Measurements from ENCODE around the gene GSTM5. TPM values are rescaled to one million over a fixed set of nuclear protein-coding genes. Genes with fewer than 3 reads are reported as not detected.

Gene GSTM5
- total and polyA plus RNA-seq, 2 of the 13 experiments (the other 11 are each of a cell fraction or from before 2014, with no cell fraction given), result not detected

DNA sequence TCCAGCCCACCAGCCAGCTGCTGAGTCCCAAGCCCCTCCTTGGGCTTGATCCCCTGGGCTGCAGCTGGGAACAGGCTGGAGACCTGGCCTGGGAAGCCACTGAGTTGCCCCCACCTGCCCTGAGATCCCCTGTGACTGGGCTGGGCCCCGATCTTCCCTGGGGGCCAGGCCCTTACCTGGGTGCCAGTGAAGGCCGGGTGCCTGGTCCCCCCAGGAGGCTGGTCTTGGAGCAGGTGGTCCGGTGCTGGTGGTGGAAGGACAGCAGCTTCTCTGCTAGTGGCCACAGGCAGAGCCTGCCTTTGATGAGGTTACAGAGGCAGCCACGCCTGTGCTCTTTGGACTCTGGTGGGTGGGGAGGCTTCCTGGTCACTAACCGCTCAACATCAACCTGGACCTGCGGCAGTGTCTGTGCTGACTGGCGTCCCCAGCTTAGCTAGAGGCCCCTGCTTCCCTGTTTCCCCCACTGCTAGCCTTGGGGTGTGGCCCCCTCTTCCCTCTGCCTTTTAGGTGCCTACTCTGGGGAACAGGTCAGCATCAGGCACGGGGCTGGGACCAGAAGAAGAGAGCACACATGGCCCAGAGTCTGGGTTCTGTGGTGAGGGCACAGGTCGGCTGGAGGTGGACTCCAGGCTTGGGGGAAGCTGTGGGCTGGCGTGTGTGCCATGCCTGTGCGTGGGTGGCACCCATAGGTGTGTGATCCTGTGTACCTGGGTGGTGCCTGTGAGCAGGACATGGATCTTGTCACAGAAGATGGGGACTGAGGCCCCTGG is 51.8 kb downstream of the GSTM5 start, which contains the start of gene EPS8L3 (continued):
- TF ChIP-seq, protein P1, sequence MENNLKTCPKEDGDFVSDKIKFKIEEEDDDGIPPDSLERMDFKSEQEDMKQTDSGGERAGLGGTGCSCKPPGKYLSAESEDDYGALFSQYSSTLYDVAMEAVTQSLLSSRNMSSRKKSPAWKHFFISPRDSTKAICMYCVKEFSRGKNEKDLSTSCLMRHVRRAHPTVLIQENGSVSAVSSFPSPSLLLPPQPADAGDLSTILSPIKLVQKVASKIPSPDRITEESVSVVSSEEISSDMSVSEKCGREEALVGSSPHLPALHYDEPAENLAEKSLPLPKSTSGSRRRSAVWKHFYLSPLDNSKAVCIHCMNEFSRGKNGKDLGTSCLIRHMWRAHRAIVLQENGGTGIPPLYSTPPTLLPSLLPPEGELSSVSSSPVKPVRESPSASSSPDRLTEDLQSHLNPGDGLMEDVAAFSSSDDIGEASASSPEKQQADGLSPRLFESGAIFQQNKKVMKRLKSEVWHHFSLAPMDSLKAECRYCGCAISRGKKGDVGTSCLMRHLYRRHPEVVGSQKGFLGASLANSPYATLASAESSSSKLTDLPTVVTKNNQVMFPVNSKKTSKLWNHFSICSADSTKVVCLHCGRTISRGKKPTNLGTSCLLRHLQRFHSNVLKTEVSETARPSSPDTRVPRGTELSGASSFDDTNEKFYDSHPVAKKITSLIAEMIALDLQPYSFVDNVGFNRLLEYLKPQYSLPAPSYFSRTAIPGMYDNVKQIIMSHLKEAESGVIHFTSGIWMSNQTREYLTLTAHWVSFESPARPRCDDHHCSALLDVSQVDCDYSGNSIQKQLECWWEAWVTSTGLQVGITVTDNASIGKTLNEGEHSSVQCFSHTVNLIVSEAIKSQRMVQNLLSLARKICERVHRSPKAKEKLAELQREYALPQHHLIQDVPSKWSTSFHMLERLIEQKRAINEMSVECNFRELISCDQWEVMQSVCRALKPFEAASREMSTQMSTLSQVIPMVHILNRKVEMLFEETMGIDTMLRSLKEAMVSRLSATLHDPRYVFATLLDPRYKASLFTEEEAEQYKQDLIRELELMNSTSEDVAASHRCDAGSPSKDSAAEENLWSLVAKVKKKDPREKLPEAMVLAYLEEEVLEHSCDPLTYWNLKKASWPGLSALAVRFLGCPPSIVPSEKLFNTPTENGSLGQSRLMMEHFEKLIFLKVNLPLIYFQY (CRISPR knock-in tag; IDR thresholded peaks at IDR 0.05; ENCODE audit: borderline replicate concordance), result peak; percentile 73; the same call in 1 of the 2 replicates
- TF ChIP-seq CHD2 (IDR thresholded peaks at IDR 0.05; ENCODE audit: low read depth, low read length) (no peak), STAG1 (CRISPR knock-in tag; IDR thresholded peaks at IDR 0.05) (no peak), ZNF652 (CRISPR knock-in tag; IDR thresholded peaks at IDR 0.05; ENCODE audit: borderline replicate concordance, low read depth) (0 out of 2 replicates have a peak, but pooled peaks have one; percentile 9), ZNF777 (CRISPR knock-in tag; IDR thresholded peaks at IDR 0.05) (0 out of 2 replicates have a peak, but pooled peaks have one; percentile 37), THYN1 (CRISPR knock-in tag; IDR thresholded peaks at IDR 0.05; ENCODE audit: borderline replicate concordance, low read depth) (0 out of 2 replicates have a peak, but pooled peaks have one; percentile 63), GTF2F1 (IDR thresholded peaks at IDR 0.05; ENCODE audit: low read length) (no peak), ZNF7 (CRISPR knock-in tag; IDR thresholded peaks at IDR 0.05) (no peak), ZNF263 (CRISPR knock-in tag; IDR thresholded peaks at IDR 0.05) (no peak), HMGA1 (CRISPR knock-in tag; conservative IDR thresholded peaks at IDR 0.05) (no peak), ESRRA (CRISPR knock-in tag; IDR thresholded peaks at IDR 0.05; ENCODE audit: low read depth) (peak; percentile 57; the same call in 1 of the 2 replicates), ZNF768 (CRISPR knock-in tag; IDR thresholded peaks at IDR 0.05) (peak; percentile 44; the same call in 1 of the 2 replicates), HNRNPLL (IDR thresholded peaks at IDR 0.05; ENCODE audit: low read depth, low read length, poor library complexity, severe bottlenecking) (peak; percentile 44), KLF6 (CRISPR knock-in tag; IDR thresholded peaks at IDR 0.05) (no peak), NR2F1 (CRISPR knock-in tag; IDR thresholded peaks at IDR 0.05) (no peak), PTBP1 (IDR thresholded peaks at IDR 0.05; ENCODE audit: low read depth, low read length, poor library complexity, severe bottlenecking) (no peak)
- TF ChIP-seq, protein P2, sequence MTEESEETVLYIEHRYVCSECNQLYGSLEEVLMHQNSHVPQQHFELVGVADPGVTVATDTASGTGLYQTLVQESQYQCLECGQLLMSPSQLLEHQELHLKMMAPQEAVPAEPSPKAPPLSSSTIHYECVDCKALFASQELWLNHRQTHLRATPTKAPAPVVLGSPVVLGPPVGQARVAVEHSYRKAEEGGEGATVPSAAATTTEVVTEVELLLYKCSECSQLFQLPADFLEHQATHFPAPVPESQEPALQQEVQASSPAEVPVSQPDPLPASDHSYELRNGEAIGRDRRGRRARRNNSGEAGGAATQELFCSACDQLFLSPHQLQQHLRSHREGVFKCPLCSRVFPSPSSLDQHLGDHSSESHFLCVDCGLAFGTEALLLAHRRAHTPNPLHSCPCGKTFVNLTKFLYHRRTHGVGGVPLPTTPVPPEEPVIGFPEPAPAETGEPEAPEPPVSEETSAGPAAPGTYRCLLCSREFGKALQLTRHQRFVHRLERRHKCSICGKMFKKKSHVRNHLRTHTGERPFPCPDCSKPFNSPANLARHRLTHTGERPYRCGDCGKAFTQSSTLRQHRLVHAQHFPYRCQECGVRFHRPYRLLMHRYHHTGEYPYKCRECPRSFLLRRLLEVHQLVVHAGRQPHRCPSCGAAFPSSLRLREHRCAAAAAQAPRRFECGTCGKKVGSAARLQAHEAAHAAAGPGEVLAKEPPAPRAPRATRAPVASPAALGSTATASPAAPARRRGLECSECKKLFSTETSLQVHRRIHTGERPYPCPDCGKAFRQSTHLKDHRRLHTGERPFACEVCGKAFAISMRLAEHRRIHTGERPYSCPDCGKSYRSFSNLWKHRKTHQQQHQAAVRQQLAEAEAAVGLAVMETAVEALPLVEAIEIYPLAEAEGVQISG (CRISPR knock-in tag; IDR thresholded peaks at IDR 0.05), result peak; percentile 63
- TF ChIP-seq, protein P3, sequence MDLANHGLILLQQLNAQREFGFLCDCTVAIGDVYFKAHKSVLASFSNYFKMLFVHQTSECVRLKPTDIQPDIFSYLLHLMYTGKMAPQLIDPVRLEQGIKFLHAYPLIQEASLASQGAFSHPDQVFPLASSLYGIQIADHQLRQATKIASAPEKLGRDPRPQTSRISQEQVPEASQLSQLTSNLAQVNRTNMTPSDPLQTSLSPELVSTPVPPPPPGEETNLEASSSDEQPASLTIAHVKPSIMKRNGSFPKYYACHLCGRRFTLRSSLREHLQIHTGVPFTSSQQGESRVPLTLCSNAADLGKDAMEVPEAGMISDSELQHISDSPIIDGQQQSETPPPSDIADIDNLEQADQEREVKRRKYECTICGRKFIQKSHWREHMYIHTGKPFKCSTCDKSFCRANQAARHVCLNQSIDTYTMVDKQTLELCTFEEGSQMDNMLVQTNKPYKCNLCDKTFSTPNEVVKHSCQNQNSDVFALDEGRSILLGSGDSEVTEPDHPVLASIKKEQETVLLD (CRISPR knock-in tag; IDR thresholded peaks at IDR 0.05; ENCODE audit: low read depth), result no peak
- TF ChIP-seq, protein P4, sequence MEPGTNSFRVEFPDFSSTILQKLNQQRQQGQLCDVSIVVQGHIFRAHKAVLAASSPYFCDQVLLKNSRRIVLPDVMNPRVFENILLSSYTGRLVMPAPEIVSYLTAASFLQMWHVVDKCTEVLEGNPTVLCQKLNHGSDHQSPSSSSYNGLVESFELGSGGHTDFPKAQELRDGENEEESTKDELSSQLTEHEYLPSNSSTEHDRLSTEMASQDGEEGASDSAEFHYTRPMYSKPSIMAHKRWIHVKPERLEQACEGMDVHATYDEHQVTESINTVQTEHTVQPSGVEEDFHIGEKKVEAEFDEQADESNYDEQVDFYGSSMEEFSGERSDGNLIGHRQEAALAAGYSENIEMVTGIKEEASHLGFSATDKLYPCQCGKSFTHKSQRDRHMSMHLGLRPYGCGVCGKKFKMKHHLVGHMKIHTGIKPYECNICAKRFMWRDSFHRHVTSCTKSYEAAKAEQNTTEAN (CRISPR knock-in tag; conservative IDR thresholded peaks at IDR 0.05), result no peak; the same call in 1 of the 2 replicates

Measured in HepG2 (cell line).